Activated CD4-positive, alpha-beta T cell treated with anti-CD3 and anti-CD28 coated beads for 36 hours (primary cell): ENCODE results near the gene DNAJB1. TPM values are rescaled to one million over a fixed set of nuclear protein-coding genes. Genes with fewer than 3 reads are reported as not detected.
"Not testable (repeated sequence)": the region's sequence is repeated elsewhere in the genome, so short reads cannot be mapped to it uniquely, and the experiment has no call there.

Experiments used
- ATAC-seq: fragments of 200-7000 bp; cut with Tn5 transposase; one replicate; pipeline ENCODE4 v1.10.0; 2021; ENCODE audit warnings: mild to moderate bottlenecking, moderate library complexity
- CTCF ChIA-PET: fragments of 350-600 bp; sonication (Branson Sonifier 250); formaldehyde crosslinking; loops from one replicate; lab custom pipeline; 2021; ENCODE audit warnings: antibody characterized with exemption; lab: Charles Lee
- POLR2A ChIA-PET: fragments of 350-600 bp; sonication (Branson Sonifier 250); formaldehyde crosslinking; loops from one replicate; lab custom pipeline; 2021; ENCODE audit warnings: antibody characterized with exemption, inconsistent platforms; lab: Charles Lee
- DNase-seq: peaks from one replicate; pipeline ENCODE4 v3.0.0-alpha.2; 2020
- H3K27ac Mint-ChIP-seq: one replicate; pipeline ENCODE4 v1.8.0; 2021; ENCODE audit warnings: mixed read lengths
- H3K27me3 Mint-ChIP-seq: one replicate; pipeline ENCODE4 v1.8.0; 2021; ENCODE audit warnings: mixed read lengths
- H3K36me3 Mint-ChIP-seq: one replicate; pipeline ENCODE4 v1.8.0; 2021; ENCODE audit warnings: low read depth, mixed read lengths
- H3K4me1 Mint-ChIP-seq: one replicate; pipeline ENCODE4 v1.8.0; 2021; ENCODE audit warnings: mixed read lengths
- H3K4me3 Mint-ChIP-seq: one replicate; pipeline ENCODE4 v1.8.0; 2021; ENCODE audit warnings: mild to moderate bottlenecking, moderate library complexity, mixed read lengths
- H3K9me3 Mint-ChIP-seq: one replicate; pipeline ENCODE4 v1.8.0; 2021; ENCODE audit warnings: low read depth, mixed read lengths
- intact Hi-C, 2 experiments: fragments of 100-400 bp; cut with DNase I in 1 of 2; cut with micrococcal nuclease in 1 of 2; formaldehyde crosslinking; loops; one replicate each; pipeline versions ENCODE4 v1.14.2 to v1.15.1; 2022 to 2024; cut with DNase I, micrococcal nuclease
- total RNA-seq, 2 experiments: library from RNA; stranded (reverse); gene quantifications; one replicate each; pipeline ENCODE4 v1.2.3, GENCODE V29; 2021

DNAJB1 gene
- total RNA-seq, 2 experiments from 2014 or later, result 69.3 to 72.6 TPM

- Mint-ChIP-seq H3K9me3 (no peaks in the 10 kb centered on the region), H3K4me3 (no peak overlapping the region), H3K27me3 (no peaks in the 10 kb centered on the region), H3K4me1 (peaks cover 62% of the 10 kb centered on the region), H3K27ac (peak overlapping the region; percentile 76), H3K36me3 (peaks cover 29% of the 10 kb centered on the region)
- ChIA-PET CTCF (no interaction called here), POLR2A (no interaction called here)
- no peak for ATAC-seq
- intact Hi-C loops, result loop anchor here in 1 of 2 experiments (10.0 kb wide), 1 partner anchor 1566 kb away; the partner anchor contains the start of gene RAD23A
- no peak for DNase-seq
Measured at GRCh38 chr19:14511229-14511593, 7.0 kb downstream of the DNAJB1 start.

GRCh38 chr19:14510311-14511228 is 7.6 kb downstream of the DNAJB1 start:
- Mint-ChIP-seq H3K36me3 (peaks cover 22% of the 10 kb centered on the region), H3K4me1 (peaks cover 62% of the 10 kb centered on the region), H3K27ac (peak overlapping the region; percentile 76), H3K27me3 (no peaks in the 10 kb centered on the region), H3K9me3 (no peaks in the 10 kb centered on the region), H3K4me3 (no peak overlapping the region)
- intact Hi-C loops, result loop anchor here in 1 of 2 experiments (10.0 kb wide), 1 partner anchor 1566 kb away; the partner anchor contains the start of gene RAD23A
- CTCF ChIA-PET, result interaction anchor here (0.6 to 1.5 kb wide), 5 partner anchors 15 to 1750 kb away, joined by 3 read pairs; no protein-coding TSS in a partner anchor
- DNase-seq (peak; percentile 53), ATAC-seq (peak; percentile 15)
- POLR2A ChIA-PET, result interaction anchor here (2.1 kb wide), 1 partner anchor 8 kb away, joined by 12 read pairs; the partner anchor contains the start of gene DNAJB1

- Mint-ChIP-seq H3K4me1 (peaks cover 64% of the 10 kb centered on the region), H3K36me3 (peaks cover 4% of the 10 kb centered on the region), H3K9me3 (no peaks in the 10 kb centered on the region), H3K27ac (peak overlapping the region; percentile 81), H3K27me3 (no peaks in the 10 kb centered on the region), H3K4me3 (no peak overlapping the region)
- ATAC-seq (no peak), DNase-seq (peak; percentile 31)
- ChIA-PET POLR2A (interaction anchor here (2.1 kb wide), 1 partner anchor 11 kb away, joined by 12 read pairs; the partner anchor contains the start of gene DNAJB1), CTCF (interaction anchor here (1.0 to 1.6 kb wide), 3 partner anchors 10 to 78 kb away, joined by 3 to 9 read pairs (median 9); partner anchors contain the start of genes DNAJB1 and GIPC1)
- intact Hi-C loops, result no loop called here
Measured at GRCh38 chr19:14507704-14508542, 10.3 kb downstream of the DNAJB1 start.

- H3K27me3 Mint-ChIP-seq, result no peaks in the 10 kb centered on the region
- no peaks in the 10 kb centered on the region for H3K36me3 Mint-ChIP-seq
- peak overlapping the region; percentile 66 for H3K27ac Mint-ChIP-seq
- ATAC-seq (peak; percentile 76), DNase-seq (peak; percentile 89)
- no peak overlapping the region for H3K4me3 Mint-ChIP-seq
- ChIA-PET CTCF (interaction anchor here (0.6 to 2.5 kb wide), 24 partner anchors 9 to 1477 kb away, joined by 3 to 11 read pairs (median 4); partner anchors contain the start of genes ASF1B, DNAJB1 and GIPC1), POLR2A (interaction anchor here (0.6 to 2.0 kb wide), 5 partner anchors 12 to 1021 kb away, joined by 3 to 12 read pairs (median 3); partner anchors contain the start of genes ASF1B and DNAJB1)
- intact Hi-C loops, result loop anchor here in 1 of 2 experiments (2.0 kb wide), 1 partner anchor 45 kb away; no protein-coding TSS in a partner anchor
- peaks cover 56% of the 10 kb centered on the region for H3K4me1 Mint-ChIP-seq
- no peaks in the 10 kb centered on the region for H3K9me3 Mint-ChIP-seq
Measured at GRCh38 chr19:14505488-14506239, 12.5 kb downstream of the DNAJB1 start.

DNA sequence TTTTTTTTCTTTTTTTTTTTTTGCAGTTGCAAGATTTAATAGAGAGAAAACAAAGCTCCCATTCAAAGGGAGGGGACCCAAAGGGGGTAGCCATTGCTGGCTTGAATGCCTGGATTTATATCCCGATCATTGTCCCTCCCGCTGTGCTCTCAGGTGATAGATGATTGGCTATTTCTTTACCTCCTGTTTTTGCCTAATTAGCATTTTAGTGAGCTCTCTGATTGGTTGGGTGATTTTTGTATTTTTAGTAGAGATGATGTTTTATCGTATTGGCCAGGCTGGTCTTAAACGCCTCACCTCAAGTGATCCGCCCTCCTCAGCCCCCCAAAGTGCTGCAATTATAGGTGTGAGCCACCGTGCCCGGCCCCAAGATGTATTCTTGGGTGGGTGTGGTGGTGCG is 13.6 kb downstream of the DNAJB1 start:
- CTCF ChIA-PET, result interaction anchor here (0.6 to 2.5 kb wide), 19 partner anchors 8 to 178 kb away, joined by 3 to 11 read pairs (median 4); partner anchors contain the start of gene GIPC1
- H3K27me3 Mint-ChIP-seq, H3K4me3 Mint-ChIP-seq, H3K9me3 Mint-ChIP-seq, POLR2A ChIA-PET, ATAC-seq, DNase-seq, H3K27ac Mint-ChIP-seq, H3K36me3 Mint-ChIP-seq: not testable (repeated sequence)
- intact Hi-C loops, result loop anchor here in 1 of 2 experiments (2.0 kb wide), 1 partner anchor 46 kb away; no protein-coding TSS in a partner anchor
- H3K4me1 Mint-ChIP-seq, result peaks cover 48% of the 10 kb centered on the region

DNA sequence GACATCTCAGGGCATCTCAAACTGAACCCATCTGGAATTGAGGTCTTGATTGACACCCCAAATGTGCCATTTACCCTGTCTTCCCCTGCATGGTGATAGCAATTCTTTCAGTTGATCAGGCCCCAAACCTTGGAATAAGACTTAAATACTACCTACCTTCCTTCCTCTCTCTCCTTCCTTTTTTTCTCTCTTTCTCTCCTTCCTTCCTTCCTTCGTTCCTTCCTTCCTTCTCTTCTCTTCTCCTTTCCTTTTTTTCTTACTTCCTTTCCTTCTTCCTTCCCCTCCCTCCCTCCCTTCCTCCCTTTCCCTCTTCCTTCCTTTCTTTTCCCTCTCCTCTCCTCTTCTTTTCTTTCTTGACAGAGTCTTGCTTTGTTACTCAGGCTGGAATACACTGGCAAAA is 14.9 kb downstream of the DNAJB1 start:
- CTCF ChIA-PET, result interaction anchor here (0.9 to 1.8 kb wide), 7 partner anchors 9 to 34 kb away, joined by 3 to 7 read pairs (median 4); no protein-coding TSS in a partner anchor

GRCh38 chr19:14502334-14503092 is 15.7 kb downstream of the DNAJB1 start:
- Mint-ChIP-seq H3K9me3 (no peaks in the 10 kb centered on the region), H3K27ac (no peak overlapping the region), H3K27me3 (no peaks in the 10 kb centered on the region), H3K36me3 (no peaks in the 10 kb centered on the region), H3K4me1 (peaks cover 35% of the 10 kb centered on the region), H3K4me3 (no peak overlapping the region)
- DNase-seq (no peak), ATAC-seq (no peak)
- intact Hi-C loops, result no loop called here
- ChIA-PET POLR2A (no interaction called here), CTCF (interaction anchor here (0.7 to 2.8 kb wide), 3 partner anchors 18 to 22 kb away, joined by 3 to 9 read pairs (median 3); no protein-coding TSS in a partner anchor)

More for the DNA sequence above, 14.9 kb downstream of the DNAJB1 start:
- Mint-ChIP-seq H3K27ac (no peak overlapping the region), H3K27me3 (no peaks in the 10 kb centered on the region), H3K36me3 (no peaks in the 10 kb centered on the region), H3K4me1 (peaks cover 43% of the 10 kb centered on the region), H3K9me3 (no peaks in the 10 kb centered on the region), H3K4me3 (no peak overlapping the region)
- intact Hi-C loops, result no loop called here
- ATAC-seq, result no peak
- POLR2A ChIA-PET, result no interaction called here
- DNase-seq, result no peak

GRCh38 chr19:14497228-14497921 is 20.8 kb downstream of the DNAJB1 start:
- no peaks in the 10 kb centered on the region for H3K9me3 Mint-ChIP-seq
- peaks cover 21% of the 10 kb centered on the region for H3K4me1 Mint-ChIP-seq
- no peak overlapping the region for H3K27ac Mint-ChIP-seq
- ATAC-seq, result no peak
- H3K27me3 Mint-ChIP-seq, result no peaks in the 10 kb centered on the region
- intact Hi-C loops, result loop anchor here in 1 of 2 experiments (1.0 kb wide), 1 partner anchor 290 kb away; no protein-coding TSS in a partner anchor
- peak overlapping the region; percentile 80 for H3K4me3 Mint-ChIP-seq
- CTCF ChIA-PET, result interaction anchor here (0.5 to 3.4 kb wide), 7 partner anchors 8 to 1363 kb away, joined by 3 to 9 read pairs (median 4); no protein-coding TSS in a partner anchor
- POLR2A ChIA-PET, result interaction anchor here (0.6 kb wide), 2 partner anchors 40 to 162 kb away, joined by 3 to 4 read pairs; no protein-coding TSS in a partner anchor
- H3K36me3 Mint-ChIP-seq, result no peaks in the 10 kb centered on the region
- no peak for DNase-seq

GRCh38 chr19:14496834-14497227 is 21.4 kb downstream of the DNAJB1 start:
- peak overlapping the region; percentile 80 for H3K4me3 Mint-ChIP-seq
- H3K36me3 Mint-ChIP-seq, result no peaks in the 10 kb centered on the region
- no peaks in the 10 kb centered on the region for H3K9me3 Mint-ChIP-seq
- peaks cover 21% of the 10 kb centered on the region for H3K4me1 Mint-ChIP-seq
- no peak for ATAC-seq
- DNase-seq, result no peak
- ChIA-PET POLR2A (interaction anchor here (0.6 kb wide), 1 partner anchor 360 kb away, joined by 3 read pairs; the partner anchor contains the start of gene ASF1B), CTCF (interaction anchor here (0.5 to 3.4 kb wide), 6 partner anchors 8 to 414 kb away, joined by 3 to 9 read pairs (median 4); no protein-coding TSS in a partner anchor)
- intact Hi-C loops, result loop anchor here in 1 of 2 experiments (1.0 kb wide), 3 partner anchors 21 to 290 kb away; partner anchors contain the start of genes DNAJB1 and TECR
- H3K27ac Mint-ChIP-seq, result peak overlapping the region; percentile 65
- no peaks in the 10 kb centered on the region for H3K27me3 Mint-ChIP-seq
